Hematopoietic multipotent progenitor cell treated with erythropoietin and hydrocortisone succinate and interleukin-3 and kit ligand, for 6 days (in vitro differentiated cells): Measurements from ENCODE around the gene PSG4.
"Not testable (repeated sequence)": the region's sequence is repeated elsewhere in the genome, so short reads cannot be mapped to it uniquely, and the experiment has no call there.

Experiments
- DNase-seq: peaks from one replicate; pipeline ENCODE4 v3.0.0-alpha.2; 2015

PSG4 gene

GRCh38 chr19:43197666-43198397 is 7.6 kb downstream of the PSG4 start:
- not testable (repeated sequence) for DNase-seq

DNA sequence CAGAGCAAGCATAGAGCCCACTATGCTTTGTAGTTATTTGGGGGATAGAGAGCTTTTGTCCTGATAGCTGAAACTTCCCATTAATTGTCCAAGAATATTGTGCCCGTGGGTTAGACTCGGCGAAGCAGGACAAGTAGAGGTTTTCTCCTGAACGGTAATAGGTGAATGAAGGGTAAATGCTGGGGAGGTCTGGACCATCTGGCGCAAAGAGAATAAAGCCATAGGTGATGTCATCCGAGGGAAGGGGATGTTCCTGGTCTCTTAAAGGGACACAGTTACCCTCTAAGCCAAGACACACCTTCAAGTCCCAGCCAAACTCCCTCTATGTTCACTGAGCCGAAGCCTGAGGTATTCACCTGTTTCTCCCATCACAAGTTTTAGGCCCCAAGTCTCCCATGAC is 11.0 kb downstream of the PSG4 start:
- not testable (repeated sequence) for DNase-seq

GRCh38 chr19:43192381-43193155 is 12.9 kb downstream of the PSG4 start:
- DNase-seq: not testable (repeated sequence)

- DNase-seq: not testable (repeated sequence)
Observed at GRCh38 chr19:43188092-43188491, 17.3 kb downstream of the PSG4 start.

- DNase-seq: not testable (repeated sequence)
Observed at GRCh38 chr19:43186311-43186935, 19.0 kb downstream of the PSG4 start, which contains the start of gene PSG5. Gene PSG5 (minus strand): TSS chr19:43186536. CDS start chr19:43186405, 131 bp downstream.

- DNase-seq: not testable (repeated sequence)
Observed at GRCh38 chr19:43181869-43182771, 23.3 kb downstream of the PSG4 start.

DNA sequence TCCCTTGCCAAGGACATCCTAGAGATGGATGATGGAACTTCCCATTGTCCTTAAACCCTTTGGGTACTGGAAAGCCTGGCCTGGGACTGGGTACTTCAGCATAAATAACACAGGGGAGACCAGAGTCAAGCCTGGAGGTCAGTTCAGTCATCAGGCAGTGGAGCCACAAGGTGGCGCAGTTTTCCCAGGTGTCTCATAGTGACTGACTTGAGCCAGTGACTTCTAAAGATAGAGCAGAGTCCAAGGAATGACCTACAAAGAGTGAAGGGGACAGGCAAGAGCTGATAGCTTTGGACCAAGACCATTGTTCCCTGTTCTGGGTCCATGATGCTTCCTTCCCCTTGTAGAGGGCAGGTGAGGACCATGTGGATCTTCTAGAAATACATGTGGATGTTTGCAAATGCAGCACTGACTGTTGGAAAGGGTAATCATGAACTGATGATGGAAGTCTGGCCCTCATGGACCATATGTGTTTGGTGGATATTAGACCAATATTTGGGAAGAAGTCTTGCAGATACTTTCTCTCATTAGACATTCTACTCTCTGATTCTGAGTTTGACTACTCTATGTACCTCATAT is 25.8 kb downstream of the PSG4 start:
- DNase-seq: not testable (repeated sequence)

DNA sequence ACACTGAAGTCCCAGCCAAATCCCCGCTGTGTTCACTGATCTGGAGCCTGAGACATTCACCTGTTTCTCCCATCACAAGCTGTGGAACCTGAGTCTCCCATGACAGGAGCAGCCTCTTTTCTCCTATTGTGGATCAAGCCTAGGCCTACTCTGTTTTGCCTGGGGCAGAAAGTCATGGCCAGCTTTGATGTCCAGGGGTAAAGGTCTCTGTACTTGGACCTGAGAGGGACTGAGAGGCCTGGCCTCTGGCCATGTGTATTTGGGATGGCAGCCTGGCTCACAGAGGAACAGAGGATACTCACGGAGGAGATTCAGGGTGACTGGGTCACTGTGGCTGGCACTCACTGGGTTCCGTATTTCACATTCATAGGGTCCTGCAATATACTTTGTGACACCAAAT is 26.9 kb downstream of the PSG4 start:
- DNase-seq: not testable (repeated sequence)

- not testable (repeated sequence) for DNase-seq
Observed at GRCh38 chr19:43165906-43166305, 39.5 kb downstream of the PSG4 start.

DNA sequence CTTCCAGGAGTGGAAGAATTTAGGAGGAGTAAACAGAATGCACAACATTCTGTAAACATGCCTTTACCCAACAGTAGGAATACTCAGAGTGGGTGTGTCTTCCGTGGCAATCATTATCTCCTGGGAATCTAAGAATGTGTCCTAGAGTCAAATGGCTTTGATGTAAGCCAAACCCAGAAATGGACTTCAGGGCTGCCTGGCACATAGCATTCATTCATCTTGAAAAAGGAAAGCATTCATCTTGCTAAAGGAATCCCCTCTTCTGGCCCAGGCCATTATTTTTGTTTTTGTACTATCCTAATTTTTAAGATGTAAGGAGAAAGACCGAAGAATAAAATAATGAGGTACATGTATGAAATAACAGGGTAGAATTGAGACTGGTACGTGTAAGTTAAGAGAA is 42.3 kb downstream of the PSG4 start:
- DNase-seq: not testable (repeated sequence)

- not testable (repeated sequence) for DNase-seq
Observed at GRCh38 chr19:43162261-43162660, 43.2 kb downstream of the PSG4 start.

GRCh38 chr19:43152214-43152613 is 53.2 kb downstream of the PSG4 start:
- peak; percentile 0 for DNase-seq

DNA sequence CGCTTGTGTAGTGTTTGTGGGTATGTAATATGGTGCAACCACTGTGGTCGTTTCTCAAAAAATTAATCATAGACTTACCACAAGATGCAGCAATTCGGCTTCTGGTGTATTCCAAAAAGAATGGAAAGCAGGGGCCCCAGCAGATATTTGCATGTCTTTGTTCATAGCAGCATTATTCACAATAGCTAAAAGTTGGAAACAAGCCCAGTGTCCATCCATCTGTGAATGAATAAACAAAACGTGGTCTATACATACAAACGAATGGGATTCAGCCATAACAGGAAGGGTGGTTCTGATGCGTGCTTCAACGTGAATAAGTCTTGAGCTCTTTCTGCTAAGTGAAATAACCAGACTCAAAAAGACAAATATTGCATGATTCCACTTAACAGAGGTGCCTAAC is 55.6 kb downstream of the PSG4 start:
- DNase-seq: not testable (repeated sequence)

DNA sequence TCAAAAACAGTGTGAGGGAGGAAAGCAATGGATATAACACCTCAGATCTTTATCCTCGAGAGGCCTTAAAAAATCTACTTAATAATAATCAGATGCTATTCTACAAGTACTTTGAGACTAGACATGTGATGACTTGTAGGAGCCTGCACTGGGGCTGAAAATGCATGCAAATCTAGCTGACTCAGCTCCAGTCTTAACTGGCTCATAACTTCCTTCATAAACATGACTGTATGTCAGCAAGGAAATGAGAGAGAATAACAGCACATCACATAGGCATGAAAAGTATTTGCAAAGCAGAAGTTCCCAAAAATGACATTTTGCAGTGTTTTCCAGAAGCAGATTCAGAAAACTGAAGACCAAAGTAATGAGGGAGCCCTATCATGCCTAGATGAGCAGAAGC is 57.2 kb downstream of the PSG4 start:
- DNase-seq: no peak
